Eye (tissue), 1 donor: ENCODE results near the gene MAP3K5.

Experiments used
- DNase-seq: peaks from one replicate; pipeline ENCODE4 v3.0.0-alpha.2; 2015

MAP3K5 gene

DNA sequence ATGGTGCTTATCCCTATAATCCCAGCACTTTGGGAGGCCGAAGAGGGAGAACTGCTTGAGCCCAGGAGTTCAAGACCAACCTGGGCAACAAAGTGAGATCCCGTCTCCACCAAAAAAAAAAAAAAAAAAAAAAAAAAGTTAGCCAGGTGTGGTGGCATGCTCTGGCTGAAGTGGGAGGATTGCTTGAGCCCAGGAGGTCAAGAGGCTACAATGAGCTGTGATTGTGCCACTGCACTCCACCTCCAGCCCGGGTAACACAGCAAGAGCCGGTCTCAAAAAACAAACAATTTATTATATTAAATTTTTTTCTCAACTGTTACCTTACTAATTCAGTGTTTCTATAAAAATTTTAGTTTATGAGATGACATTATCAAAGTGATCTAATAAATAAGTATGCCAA lies 156.7 kb downstream of the MAP3K5 start:
- no peak for DNase-seq

DNA sequence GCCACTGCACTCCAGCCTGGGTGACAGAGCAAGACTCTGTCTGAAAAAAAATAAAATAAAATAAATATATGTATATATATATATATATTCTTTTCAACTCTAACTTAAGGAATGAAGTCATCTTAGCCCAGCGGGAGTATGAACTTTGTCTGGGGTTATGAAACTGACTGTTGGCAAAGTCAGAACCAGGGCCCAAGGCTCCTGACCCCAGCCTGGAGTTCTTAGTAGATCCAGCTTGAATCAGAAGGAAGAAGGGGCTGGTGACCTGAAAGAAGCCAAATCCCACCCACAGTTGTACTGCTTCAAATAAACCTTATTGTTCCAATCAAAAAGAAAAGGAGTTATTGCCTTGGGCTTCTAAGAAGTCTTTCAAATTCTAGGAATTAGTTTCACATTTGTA lies 158.9 kb downstream of the MAP3K5 start:
- DNase-seq = no peak

DNA sequence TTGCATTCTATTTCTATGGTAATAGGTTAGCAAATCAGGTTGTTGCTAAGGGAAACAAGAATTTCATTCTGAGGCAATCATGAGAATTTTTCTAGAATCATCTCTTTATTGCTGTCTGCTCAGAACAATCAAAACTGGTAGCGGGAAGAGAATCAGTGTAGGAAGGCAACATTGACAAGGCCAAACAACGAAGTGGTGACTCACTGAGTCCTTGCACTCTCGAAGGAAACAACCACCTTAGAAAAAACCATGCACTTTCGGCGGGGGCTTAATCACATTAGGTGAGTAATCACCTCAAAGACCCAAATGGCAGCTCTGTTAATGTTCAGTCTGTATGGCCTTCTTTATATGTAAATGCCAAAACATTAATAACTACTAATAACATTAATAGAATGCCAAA lies 163.3 kb downstream of the MAP3K5 start:
- no peak for DNase-seq

DNA sequence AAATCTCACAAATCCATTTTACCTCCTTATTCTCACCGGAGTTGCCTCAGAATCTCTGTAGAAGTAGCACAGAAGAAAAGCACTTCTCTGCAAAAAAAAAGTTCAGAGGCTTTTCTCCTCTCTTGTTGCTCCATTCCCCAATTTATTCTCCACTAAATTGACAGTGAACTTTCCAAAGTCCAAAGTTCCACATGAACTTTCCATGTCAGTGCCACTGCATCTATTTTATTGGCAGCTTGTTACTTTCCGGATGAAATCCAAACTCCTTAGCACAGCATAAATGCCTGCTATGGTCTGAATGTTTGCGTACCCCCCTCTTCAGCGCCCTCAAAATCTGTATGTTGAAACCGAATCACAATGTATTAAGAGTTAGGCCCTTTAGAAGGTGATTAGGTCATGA lies 165.1 kb downstream of the MAP3K5 start:
- DNase-seq = no peak

DNA sequence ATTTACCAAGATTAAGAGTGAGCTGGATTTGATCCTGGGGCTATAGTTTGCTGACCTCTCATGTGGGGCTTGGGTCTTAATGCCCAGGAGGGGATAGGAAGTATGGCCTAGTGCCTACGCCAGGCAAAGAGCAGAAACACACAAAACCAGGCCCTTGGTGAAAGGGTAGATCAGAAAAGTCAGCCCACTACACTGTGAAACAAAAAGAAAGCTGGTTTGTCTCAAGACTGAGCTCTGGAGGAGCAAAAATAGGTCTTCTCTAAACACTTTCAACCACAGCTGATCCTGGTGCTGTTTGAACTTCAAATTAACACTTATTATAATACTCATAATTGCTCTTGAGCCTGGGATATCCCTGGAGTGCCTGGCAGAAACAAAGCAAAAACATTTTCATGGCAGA lies 167.0 kb downstream of the MAP3K5 start:
- DNase-seq = no peak

DNA sequence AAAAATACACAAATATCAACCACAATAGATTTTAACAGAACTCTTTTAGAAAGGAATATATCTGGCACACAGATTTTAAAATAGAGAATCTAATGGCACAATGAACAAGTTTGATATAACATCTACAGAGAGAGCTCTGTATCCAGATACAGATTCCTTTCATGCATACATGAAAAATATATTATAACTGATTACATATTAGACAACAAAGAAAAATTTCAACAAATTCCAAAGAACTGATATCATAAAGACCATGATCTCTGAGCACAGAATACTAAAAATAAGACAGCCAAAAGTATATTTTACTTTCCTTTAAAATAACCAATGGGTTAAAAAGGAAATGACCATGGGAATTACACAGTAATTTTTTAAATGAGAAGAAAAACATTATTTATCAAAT lies 167.9 kb downstream of the MAP3K5 start:
- no peak for DNase-seq

DNA sequence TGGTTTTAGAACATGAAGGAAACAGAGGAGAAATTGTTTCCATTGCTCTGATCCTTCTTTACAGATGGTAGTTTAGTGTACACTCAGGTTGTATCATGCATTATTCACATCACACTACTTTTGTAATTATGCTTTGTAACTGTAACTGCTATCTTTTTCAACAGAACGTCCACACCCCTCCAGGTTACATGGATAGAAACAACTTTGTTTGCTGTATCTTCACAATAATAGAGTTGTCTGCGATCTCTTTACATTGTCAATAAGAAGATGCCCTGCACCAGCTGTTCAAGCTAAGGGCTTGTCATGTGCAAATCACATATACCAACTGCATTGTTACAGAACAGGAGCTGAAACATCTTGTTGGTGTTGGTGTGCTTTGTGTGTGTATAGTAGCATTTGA lies 174.2 kb downstream of the MAP3K5 start:
- no peak for DNase-seq

DNA sequence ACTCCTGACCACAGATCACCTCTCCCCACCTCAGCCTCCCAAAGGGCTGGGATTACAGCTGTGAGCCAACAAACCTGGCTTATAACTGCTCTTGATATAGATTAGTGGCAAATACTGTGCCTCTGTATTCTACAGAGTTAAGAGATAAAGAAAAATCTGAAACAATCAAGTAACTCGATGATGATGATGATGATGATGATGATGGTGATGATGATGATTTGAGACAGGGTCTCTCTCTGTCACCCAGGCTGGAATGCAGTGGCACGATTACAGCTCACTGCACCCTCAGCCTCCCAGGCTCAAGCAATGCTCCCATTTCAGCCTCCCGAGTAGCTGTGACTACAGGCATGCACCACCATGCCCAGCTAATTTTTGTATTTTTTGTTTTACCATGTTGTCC lies 175.8 kb downstream of the MAP3K5 start:
- DNase-seq = no peak

DNA sequence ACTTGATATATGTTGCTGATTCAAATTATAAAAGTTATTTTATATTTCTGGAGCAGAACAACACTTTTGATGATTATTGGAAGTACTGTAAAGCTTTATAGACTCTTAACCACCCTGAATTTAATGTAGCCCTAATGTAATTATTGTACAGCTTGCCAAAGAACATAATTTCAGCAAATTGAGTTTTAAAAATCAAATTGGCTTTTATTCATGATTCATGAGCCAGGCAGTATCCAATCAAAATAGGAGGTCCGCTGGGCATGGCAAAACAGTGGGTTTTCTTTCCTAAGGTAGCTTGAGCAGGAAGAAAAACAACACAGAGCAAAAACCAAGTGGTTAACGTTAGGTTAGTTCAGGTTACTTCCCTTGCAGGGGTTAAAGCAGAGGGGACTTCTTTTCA lies 177.3 kb downstream of the MAP3K5 start:
- no peak for DNase-seq

DNA sequence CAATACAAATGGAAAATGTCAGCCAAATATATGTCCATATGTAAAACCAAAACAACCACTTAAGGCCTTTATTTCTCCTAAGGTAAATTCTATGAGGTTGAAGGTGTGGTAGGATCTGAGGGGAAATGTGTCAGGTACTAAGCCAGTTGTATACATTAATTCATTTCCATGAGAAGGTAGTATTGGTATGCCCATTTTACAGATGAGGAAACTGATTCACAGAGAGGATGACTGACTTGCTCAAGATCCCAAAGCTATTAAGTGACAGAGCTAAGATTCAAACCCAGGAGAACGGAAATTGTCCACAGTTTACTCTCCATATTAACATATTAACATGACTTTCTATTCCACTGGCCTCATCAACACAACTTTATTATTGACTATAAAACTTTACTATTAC lies 177.9 kb downstream of the MAP3K5 start:
- no peak for DNase-seq

DNA sequence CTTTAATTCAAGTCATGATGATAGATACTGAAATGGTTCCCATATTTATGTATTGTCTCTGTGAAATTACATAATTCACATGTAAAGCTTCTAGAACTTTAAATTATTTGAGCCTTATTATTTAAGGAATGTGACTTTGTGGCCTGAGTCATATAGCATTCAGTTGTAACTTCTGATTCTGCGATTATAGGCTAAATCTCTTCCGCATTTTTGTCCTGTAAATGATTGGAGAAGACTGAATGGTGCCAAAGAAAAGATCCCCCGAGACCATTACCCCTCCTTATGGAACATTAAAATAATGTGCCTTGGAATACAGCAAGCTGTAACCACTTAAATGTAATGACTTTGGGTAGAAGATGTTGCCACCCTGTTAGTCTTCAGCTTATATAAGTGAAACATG lies 178.8 kb downstream of the MAP3K5 start:
- peak; percentile 6 for DNase-seq

DNA sequence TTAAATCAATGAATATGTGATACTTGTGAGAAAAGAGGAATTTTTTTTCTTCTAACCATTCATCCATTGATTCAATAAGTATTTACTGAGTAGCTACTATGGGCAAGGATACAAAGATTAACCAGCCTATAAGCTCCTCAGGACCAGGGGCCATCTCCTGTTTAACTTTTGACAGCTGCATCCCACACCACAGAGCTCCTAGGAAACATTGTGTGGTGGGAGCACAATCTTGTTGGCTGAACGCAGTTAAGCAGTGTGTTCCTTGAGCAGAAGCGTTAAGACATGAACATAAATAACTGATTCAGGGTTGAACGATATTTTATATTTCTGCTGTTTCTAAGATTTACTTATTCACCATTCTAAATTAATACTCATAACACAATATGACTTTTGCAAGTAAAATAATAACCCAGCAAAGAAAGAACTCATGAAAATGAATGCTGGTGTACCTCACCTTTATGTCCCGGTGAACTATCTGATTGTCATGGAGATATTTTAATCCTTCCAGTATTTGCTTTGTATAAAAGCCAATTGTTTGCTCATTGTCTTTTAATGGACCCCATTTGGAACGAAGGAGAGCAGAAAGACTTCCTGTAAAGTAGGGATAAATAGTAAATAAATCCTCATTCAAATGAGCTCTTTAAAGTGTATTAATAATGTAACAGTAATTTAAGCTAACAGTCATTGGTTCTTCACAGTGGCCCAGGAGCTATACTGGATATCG lies 179.4 kb downstream of the MAP3K5 start:
- no peak for DNase-seq

DNA sequence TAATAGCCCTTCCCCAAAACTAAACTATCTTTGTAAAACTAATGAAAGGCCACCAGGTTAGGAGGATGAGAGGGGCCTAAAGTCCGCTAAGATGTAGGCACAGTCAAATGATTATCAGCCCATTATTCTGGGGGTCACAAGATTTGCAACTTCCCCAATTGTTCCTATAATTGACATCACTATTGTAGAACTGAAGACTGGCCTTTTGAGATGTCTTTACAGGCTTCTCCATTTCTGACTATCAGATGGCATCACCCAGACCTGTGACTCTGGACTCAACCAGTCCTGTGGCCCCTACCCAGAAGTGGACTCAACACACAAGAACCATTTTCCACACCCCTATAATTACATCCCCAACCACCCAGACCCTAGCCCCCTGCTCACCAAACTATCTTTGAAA lies 180.5 kb downstream of the MAP3K5 start:
- DNase-seq = no peak

DNA sequence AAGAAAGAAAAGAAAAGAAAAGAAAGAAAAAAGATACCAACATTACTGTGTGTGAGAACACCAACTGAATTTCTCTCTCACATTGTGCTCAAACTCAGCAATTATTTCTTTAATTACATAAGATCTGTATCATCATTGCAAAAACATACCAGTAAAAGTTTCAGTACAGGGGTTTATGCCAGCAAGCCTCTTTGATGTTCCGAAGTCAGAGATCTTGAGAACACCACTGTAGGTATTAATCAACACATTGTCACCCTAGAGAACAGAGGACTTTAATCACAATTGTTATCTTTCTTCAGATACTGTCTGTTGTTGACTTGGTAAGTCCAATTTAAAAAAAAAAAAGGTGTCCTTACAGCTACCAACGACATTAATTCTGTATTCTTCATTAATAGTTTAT lies 181.1 kb downstream of the MAP3K5 start:
- no peak for DNase-seq

DNA sequence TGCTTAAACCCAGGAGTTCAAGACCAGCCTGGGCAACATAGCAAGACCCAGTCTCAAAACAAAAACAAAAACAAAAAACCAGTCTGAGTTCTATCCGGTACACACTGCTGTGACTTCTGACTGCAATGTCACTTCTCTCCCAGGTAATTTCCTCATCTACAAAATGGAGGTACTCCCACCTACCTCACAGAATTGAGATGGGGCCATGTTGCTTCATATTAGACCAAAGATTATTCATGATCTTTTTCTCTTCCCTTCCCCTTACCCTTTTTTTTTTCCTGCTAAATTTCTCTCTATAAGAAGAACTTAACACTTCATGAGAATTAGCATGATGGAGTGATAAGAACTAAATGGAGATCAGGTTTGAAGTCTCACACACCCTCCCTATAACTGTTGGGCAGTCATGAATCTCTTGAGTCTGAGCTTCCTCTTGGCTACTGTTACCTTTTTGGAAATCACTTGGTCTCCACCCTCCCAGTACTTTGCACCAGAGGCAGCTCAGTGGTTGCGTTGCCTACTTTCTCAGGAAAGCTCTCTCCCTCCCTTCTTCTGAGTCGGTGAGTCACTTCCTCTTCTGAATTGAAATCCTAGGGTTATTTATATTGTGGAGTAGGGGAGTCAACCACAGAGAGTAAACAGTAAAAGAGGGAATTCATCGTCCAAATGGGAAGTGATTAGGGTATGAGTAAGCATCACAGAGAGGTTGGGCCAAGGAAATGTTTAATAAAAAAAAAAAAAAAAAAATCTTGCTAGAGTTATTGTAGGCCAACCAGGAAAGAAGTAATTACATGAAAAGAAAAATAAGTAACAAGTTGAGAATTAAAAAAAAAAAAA lies 182.2 kb downstream of the MAP3K5 start:
- no peak for DNase-seq

DNA sequence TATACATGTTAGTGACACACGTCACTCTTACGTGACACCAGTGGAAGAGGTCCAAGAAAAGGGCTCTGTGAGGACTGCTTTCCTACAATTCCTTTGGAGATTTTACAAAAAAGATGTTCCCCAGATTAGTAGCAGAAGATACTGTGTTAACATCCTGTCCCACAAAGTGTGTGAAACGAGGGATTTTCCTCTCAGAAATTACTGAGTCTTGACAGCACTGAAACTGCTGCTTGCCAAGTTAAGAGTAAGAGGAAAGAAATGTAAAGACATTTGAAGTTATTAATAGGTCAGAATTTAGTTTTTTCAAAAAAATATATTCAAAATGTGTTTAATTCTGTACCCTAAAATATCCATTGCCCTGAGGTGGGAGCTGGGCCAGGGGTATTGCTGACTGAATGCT lies 183.3 kb downstream of the MAP3K5 start:
- no peak for DNase-seq

DNA sequence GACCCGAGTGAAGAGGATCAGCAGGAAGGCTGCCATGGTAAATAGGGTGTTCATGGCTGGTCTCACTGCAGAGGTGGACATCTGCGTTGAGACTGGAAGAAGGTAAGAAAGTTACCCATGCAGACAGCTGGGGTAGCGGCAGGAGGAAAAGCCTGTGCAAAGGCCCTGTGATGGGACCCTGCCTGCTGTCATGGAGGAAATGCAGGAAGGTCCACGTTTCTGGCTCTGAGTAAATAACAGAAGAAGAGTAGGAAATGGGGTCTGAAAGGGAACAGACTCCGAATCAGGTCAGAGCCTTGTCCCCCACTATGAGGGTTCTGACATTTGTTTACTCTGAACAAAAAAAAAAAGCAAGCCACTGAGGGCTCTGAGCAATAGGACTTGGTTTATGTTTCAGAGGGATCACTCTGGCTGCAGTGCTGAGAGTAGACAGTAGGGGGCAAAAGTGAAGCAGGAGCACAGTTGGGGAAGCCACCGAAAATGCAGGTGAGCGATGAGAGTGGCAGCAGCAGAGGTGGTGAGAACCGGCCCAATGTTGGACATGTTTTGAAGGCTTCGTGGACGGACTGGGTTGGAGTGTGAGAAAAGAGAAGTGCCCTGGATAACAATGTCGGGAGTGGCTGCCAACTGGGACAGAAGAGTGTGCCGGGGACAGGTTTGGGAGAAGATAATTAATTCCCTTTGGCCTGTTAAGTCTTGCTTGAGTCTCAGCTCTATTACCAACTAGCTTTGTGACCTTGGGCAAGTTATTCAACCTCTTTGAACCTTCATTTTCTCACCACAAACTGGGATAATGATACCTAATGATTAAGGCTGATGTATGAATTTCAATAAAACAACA lies 184.1 kb downstream of the MAP3K5 start:
- DNase-seq = peak; percentile 71

DNA sequence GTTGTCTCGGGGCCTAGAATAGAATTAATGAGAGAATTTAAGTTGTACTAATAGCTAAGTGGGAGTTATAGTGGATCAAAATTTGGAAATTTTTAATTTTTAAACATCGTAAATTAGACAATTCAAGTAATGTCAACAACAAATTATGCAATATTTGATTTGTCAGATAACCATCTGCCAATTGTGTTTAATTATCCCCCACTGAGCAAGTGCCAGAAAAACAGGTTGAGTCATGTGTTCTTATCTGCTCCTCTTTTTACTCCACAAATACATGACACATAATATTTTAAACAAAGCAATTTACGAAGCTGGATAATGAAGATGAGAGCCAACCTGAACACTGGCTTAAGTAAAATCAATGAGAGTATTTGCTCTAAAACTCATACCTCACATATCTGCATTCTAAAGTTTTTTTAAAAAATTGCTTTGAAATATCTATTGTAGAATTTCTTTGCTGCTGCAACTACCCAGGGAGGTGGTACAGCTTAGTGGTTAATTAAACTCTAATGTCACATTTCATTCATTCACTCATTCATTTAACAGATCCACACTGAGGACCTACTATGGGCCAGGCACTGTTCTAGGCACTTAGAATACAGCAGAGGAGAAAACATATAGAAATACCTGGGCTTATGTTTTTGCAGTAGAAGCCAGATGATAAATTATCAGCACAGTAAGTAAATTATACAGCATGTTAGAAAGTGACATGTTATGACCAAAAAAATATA lies 184.9 kb downstream of the MAP3K5 start:
- DNase-seq = no peak

DNA sequence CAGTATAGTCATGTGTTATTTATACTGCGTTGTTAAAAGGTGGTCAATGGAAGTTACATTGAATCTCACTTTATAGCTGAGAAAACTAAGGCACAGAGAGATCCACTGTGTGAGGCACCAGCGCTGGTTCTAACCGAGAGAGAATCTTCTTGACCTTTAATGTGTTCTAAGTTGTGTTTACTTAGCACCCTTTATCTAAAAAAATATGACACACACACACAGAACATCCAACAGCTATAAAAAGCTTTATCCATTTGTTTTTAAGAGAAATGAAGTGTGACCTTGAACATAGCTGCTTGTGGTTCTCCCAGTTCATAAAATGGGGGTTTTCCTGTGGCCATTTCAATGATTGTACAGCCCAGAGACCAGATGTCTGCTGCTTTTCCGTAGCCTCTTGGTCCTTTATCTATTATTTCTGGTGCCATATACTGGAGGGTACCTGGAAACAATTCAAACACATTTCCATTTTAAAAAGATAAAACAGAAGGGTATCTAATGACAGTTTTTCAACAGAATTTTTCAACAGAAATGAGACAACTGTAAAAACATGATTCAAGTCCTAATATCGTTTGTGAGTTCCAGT lies 187.3 kb downstream of the MAP3K5 start:
- DNase-seq = no peak

DNA sequence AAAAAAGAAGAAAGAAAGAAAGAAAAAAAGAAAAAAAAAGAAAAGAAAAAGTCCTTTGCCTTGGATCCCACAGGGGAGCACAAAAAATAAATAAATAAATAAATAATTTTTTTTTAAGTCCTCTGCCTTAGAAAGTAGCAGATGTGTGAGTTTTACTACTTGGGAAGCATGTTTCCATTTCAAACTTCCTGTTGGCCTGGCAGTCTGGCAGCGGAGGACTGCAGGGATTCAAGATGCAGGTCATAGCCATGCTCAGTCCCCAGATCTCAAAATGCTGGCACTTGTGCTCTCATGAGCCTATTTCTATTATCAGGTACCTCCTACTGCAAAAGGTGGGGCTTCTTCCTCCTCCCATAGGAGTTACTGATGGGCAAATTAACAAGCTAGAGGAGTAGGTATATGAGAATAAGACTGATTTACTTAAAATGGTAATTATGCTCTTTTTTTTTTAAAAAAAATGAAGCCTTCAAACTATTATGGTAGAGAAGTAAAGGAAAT lies 187.9 kb downstream of the MAP3K5 start:
- no peak for DNase-seq

DNA sequence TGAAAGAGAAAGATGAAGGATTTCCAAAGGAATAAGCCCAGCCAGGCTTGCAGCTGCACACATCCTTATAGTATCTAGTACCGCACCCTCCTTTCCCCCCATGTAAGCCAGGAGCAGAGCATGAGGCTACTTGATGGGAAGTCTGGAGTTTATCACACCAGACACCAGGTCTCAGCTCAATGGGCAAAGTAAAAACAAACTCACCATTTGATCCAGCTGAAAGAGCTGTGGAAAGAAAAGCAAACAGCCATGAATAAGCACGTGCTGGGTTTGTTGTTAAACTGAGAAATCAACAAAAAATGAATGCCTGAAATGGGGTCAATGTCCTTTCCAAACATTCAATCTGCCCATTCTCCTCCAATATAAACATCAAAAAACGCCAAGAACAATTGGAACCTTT lies 191.5 kb downstream of the MAP3K5 start:
- DNase-seq = no peak

DNA sequence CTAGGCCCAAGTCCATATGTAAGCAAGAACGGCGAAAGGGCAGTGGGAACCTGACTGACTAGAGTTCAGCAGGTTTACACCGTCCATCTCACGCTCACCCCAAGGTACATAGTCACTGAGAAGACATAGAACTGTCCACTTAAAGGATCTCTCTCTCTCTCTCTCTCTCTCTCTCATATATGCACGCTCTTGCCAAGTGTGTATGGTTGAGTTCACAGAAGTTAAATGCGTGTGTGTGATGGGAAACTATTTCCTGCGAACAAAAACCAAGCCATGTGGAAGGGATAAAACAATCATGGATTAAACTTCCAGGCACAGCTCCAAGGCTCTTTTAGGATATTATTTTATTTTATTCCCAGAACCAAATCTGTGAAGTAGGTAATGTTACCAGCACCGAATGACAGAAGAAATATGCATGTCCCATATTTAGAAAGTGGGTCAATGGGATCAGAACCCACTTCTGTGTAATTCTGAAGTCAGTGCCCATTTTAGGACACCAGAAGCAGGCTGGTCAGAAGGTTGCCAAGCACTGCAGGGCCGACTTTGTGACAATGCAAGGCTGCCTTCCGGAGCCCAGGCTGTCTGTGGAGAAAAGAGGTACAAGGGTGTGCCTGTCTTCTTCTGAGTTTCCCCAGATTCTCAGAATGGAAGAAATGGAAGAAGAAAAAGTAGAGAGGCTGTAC lies 192.8 kb downstream of the MAP3K5 start:
- peak; percentile 78 for DNase-seq
